GM19372 (cell line): Measurements from ENCODE around the gene PLEKHG2.
"Not testable (repeated sequence)": the region's sequence is repeated elsewhere in the genome, so short reads cannot be mapped to it uniquely, and the experiment has no call there.

Experiments
- ATAC-seq: cut with Tn5 transposase; IDR thresholded peaks from one replicate; pipeline ENCODE4 v1.9.1; 2021; ENCODE audit warnings: mild to moderate bottlenecking, low read depth, moderate library complexity; ENCODE audit not compliant: unreplicated experiment

Gene PLEKHG2

DNA sequence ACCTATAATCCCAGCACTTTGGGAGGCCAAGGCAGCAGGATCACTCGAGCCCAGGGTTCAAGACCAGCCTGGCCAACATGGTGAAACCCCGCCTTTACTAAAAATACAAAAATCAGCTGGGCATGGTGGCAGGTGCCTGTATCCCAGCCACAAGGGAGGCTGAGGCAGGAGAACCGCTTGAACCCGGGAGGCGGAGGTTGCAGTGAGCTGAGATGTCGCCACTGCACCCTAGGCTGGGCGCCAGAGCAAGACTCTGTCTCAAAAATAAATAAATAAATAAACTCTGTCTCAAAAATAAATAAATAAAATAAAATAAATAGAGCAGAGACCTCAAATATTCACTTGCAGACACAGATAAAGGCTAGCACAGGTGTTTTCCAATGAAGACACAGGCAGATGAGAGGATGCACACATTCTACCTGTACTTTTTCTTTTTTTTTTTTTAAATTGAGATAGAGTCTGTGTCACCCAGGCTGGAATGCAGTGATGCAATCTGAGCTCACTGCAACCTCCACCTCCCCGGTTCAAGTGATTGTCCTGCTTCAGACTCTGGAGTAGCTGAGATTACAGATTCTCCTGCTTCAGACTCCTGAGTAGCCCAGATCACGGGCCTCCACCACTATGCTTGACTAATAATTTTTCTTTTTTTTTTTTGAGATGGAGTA is 25.9 kb downstream of the PLEKHG2 start:
- ATAC-seq = no peak

GRCh38 chr19:39444598-39445195 is 32.2 kb downstream of the PLEKHG2 start:
- no peak for ATAC-seq

GRCh38 chr19:39445196-39446111 is 33.0 kb downstream of the PLEKHG2 start, which contains the start of gene SUPT5H:
Gene SUPT5H, plus strand, starts transcription at chr19:39445582. Its CDS starts 309 bp downstream, at chr19:39445891.
- ATAC-seq = peak; percentile 87

GRCh38 chr19:39446365-39447084 is 34.1 kb downstream of the PLEKHG2 start:
- no peak for ATAC-seq

DNA sequence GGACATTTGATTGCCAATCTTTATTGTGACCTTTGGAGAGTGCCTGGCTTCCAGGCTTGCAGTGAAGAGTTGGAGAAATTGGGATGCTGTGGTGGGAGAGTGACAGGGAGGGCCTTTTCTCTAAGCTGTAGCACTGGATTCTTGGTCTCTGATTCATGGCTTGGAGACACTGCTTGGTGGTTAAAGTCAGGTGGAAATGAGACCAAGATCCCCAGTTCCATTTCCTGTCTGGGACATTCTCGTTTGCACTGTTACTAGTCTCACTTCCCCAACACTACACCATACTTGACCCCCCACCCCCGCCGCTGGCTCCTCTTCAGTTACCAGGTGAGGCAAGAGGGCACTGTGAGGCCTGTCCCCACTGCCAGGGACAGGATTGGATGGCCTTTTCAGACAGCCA is 35.8 kb downstream of the PLEKHG2 start:
- ATAC-seq = no peak

- no peak for ATAC-seq
Observed at GRCh38 chr19:39449116-39449797, 36.8 kb downstream of the PLEKHG2 start.

GRCh38 chr19:39451257-39451656 is 38.8 kb downstream of the PLEKHG2 start:
- ATAC-seq = not testable (repeated sequence)

DNA sequence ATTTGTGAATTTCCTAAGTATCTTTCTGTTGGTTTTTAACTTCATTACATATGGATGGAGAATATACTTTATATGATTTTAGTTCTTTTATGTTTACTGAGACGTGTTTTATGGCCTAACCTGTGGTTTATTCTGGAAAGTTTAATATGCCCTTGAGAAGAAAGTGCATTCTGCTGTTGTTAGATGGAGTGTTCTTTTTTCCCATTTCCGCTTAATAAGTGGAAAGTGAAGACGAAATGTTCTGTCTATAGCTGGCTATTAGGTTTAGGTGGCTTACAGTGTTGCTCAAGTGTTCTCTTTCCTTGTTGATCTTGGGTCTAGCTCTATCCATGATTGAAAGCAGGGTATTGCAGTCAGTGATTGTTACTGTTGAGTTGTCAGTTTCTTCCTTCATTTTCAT is 50.9 kb downstream of the PLEKHG2 start:
- ATAC-seq = no peak

GRCh38 chr19:39465956-39466747 is 53.7 kb downstream of the PLEKHG2 start:
- no peak for ATAC-seq

DNA sequence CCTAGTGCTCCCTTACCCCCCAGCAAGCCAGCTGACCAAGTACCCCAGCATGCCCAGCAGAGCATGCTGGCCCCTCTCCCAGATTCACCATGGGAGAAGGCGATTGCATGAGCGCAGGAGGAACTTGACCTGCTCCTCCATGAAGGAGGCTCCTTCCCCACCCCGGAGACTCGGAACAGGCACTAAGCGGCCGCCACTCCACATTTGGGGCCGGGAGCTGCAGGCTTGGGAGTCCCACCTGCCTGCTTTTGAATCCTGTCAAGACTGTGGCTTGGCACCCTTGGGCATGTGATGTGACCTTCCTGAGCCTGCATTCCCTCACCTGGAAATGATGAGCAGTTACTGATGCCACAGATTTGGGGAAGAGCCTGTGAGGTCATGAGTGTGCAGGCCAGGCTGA is 55.5 kb downstream of the PLEKHG2 start:
- ATAC-seq = no peak

- ATAC-seq = no peak
Observed at GRCh38 chr19:39469036-39469435, 56.6 kb downstream of the PLEKHG2 start.

- ATAC-seq = no peak
Observed at GRCh38 chr19:39469567-39469966, 57.1 kb downstream of the PLEKHG2 start.

DNA sequence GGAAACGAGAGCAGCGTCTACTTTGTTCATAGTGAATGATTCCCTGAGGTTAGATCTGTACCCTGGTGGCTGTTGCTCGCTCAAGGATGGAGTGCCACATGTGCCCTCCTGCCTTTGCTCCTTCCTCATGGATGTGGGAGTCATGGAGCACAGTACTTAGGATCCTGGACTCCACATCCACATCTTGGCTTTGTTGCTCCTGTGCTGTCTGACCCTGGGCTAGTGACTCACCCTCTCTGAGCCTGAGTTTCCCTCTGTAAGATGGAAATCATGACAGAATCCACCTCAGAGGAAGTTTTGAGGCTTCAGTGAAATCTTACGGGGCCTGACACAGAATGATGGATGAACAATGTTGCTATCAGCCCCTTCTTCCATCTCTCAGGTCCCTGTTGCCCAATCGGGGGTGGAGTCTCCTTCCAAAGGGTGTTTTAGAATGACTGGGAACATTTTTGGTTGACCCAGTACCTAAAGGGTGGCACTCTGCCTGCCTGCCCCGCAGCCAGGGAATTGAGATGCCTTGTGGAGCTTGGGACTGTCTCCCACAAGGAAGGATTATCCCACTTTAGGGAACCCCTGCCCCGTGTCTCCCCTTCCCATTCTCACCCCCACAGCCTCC is 58.4 kb downstream of the PLEKHG2 start:
- ATAC-seq = no peak

- ATAC-seq = no peak
Observed at GRCh38 chr19:39471756-39472536, 59.5 kb downstream of the PLEKHG2 start.

DNA sequence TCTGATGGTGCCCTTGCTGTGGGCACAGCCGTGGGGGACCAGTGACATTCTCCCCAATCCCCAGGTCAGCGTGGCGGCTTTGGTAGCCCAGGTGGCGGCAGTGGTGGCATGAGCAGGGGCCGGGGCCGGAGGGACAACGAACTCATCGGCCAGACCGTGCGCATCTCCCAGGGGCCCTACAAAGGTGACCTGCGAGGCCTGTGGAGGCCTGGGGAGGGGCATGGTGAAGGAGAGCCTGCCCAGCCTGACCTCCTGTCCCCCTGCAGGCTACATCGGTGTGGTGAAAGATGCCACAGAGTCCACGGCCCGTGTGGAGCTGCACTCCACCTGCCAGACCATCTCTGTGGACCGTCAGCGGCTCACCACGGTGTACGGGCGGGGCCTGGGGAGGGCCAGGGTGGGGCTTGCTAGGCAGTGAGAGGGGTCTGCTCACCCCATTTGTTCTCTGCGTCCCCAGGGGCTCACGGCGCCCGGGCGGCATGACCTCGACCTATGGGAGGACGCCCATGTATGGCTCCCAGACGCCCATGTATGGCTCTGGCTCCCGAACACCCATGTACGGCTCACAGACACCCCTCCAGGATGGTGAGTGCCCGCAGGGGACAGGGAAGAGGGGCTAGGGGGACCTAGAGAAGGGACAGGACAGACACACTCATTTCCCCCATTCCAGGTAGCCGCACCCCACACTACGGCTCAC is 60.4 kb downstream of the PLEKHG2 start:
- ATAC-seq = no peak

GRCh38 chr19:39473443-39473960 is 61.0 kb downstream of the PLEKHG2 start:
- no peak for ATAC-seq

DNA sequence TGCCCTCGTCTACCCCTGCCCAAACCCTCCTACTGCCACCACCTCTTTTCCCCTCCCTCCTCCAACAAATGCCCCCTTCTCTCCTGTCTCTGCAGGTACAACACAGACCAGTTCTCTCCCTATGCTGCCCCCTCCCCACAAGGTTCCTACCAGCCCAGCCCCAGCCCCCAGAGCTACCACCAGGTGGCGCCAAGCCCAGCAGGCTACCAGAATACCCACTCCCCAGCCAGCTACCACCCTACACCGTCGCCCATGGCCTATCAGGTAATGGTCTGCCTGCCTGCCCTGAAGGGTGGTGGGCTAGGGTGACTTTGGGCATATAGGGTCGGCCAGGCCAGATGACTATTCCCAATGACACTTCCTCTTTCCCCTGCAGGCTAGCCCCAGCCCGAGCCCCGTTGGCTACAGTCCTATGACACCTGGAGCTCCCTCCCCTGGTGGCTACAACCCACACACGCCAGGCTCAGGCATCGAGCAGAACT is 61.7 kb downstream of the PLEKHG2 start:
- ATAC-seq = no peak
